ENCODE results near the gene TYRP1.

TYRP1 gene

GRCh38 chr9:12694013-12694412 is 828 bp downstream of the TYRP1 start:
- no peak for TF ChIP-seq CTCF (IDR thresholded peaks at IDR 0.05; ENCODE audit: control insufficient read depth, insufficient read depth, low read depth, low read length, missing control alignments)
- DNase-seq (ENCODE audit: low read depth) = no peak
- no peak overlapping the region for H3K4me3 ChIP-seq (ENCODE audit: control insufficient read depth, low read depth, low read length)

- no peak for DNase-seq (ENCODE audit: low read depth)
- no peak for TF ChIP-seq CTCF (IDR thresholded peaks at IDR 0.05; ENCODE audit: control insufficient read depth, insufficient read depth, low read depth, low read length, missing control alignments)
- no peak overlapping the region for H3K4me3 ChIP-seq (ENCODE audit: control insufficient read depth, low read depth, low read length)
Observed at GRCh38 chr9:12695474-12695873, 2.3 kb downstream of the TYRP1 start.

GRCh38 chr9:12696931-12697622 is 3.9 kb downstream of the TYRP1 start:
- no peak for TF ChIP-seq CTCF (IDR thresholded peaks at IDR 0.05; ENCODE audit: control insufficient read depth, insufficient read depth, low read depth, low read length, missing control alignments)
- no peak for DNase-seq (ENCODE audit: low read depth)
- no peak overlapping the region for H3K4me3 ChIP-seq (ENCODE audit: control insufficient read depth, low read depth, low read length)

- TF ChIP-seq CTCF (IDR thresholded peaks at IDR 0.05; ENCODE audit: control insufficient read depth, insufficient read depth, low read depth, low read length, missing control alignments) = no peak
- H3K4me3 ChIP-seq (ENCODE audit: control insufficient read depth, low read depth, low read length) = no peak overlapping the region
- DNase-seq (ENCODE audit: low read depth) = no peak
Observed at GRCh38 chr9:12697719-12698118, 4.5 kb downstream of the TYRP1 start.

- no peak overlapping the region for H3K4me3 ChIP-seq (ENCODE audit: control insufficient read depth, low read depth, low read length)
- DNase-seq (ENCODE audit: low read depth) = no peak
- no peak for TF ChIP-seq CTCF (IDR thresholded peaks at IDR 0.05; ENCODE audit: control insufficient read depth, insufficient read depth, low read depth, low read length, missing control alignments)
Observed at GRCh38 chr9:12698266-12698665, 5.1 kb downstream of the TYRP1 start.

- no peak for DNase-seq (ENCODE audit: low read depth)
- no peak for TF ChIP-seq CTCF (IDR thresholded peaks at IDR 0.05; ENCODE audit: control insufficient read depth, insufficient read depth, low read depth, low read length, missing control alignments)
- H3K4me3 ChIP-seq (ENCODE audit: control insufficient read depth, low read depth, low read length) = no peak overlapping the region
Observed at GRCh38 chr9:12698986-12699385, 5.8 kb downstream of the TYRP1 start.

Data from AG09309 (cell line).